ENCODE results near the gene CDK10.

GRCh38 chr16:89738072-89738377 is 51.5 kb downstream of the CDK10 start:
- TF ChIP-seq CTCF (IDR thresholded peaks at IDR 0.05) (no peak), POLR2AphosphoS5 (IDR thresholded peaks at IDR 0.05; ENCODE audit: low read depth, low read length) (no peak; the same call in 1 of the 2 replicates), TCF7L2 (IDR thresholded peaks at IDR 0.05; ENCODE audit: low read depth, low read length) (no peak)
